GM21786 (cell line): Measurements from ENCODE around the gene BICD2.
A peak's percentile ranks its signal among the peaks of the same experiment; 100 is the strongest.

Experiments used
- ATAC-seq: cut with Tn5 transposase; IDR thresholded peaks from one replicate; pipeline ENCODE4 v1.9.1; 2021; ENCODE audit not compliant: unreplicated experiment

Gene BICD2

DNA sequence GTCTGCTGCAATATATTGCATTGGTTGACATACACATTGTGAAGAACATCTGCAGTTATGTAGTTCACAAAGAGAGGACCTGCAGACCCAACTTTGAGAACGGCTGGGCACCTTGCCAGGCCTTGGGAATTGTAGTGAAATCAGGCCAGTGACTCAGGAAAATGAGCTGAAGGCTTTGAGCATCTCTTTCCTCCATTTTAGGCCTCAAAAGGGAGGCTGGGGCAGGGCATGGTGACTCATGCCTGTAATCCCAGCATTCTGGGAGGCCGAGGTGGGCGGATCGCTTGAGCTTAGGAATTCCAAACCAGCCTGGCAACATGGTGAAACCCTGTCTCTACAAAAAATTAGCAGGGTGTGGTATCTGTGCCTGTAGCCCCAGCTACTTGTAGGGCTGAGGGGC lies 93.3 kb downstream of the BICD2 start:
- no peak for ATAC-seq

DNA sequence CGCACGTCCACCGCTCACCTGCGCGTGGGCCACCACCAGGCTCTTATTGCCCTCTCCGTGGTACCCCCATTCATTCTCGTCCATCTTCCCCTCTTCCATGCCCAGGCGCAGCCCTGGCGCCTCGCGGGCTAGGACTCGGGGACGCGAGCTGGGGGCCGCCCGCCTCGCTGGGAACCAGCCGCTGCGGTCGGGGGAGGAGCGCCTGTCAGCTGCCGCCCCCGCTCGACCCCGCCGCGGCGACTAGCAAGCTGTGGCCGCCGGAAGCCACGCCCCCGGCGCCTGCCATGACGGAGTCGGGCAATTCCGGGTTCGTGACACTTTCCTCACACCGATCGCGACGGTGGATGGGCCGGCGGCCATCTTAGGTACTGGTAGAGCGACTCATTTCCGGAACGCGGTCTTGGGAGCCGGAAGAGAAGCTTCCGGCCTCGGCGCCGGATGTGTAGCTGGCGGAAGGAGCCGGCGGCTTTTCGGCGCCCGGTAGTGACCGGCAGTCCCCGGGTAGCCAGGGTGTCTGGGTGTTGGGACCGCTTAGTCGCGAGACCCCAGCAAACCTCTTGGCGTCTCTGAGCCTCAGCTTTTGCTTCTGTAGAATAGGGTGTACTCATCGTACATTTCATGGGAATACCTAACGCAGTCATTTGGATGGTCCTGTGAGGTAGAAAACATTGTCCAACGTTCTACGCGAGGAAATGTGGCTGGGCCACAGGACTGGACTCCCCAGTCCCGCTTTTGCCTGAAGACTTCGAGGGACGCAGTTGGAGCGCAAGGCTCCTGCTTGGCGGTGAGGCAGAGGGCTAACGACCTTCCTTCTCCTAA lies 94.5 kb downstream of the BICD2 start, which contains the start of gene IPPK:
Gene IPPK (minus strand): TSS at position 242 of the 819 bp plus-strand sequence. CDS start 143 bp downstream, at position 99.
- ATAC-seq = peak; percentile 97

DNA sequence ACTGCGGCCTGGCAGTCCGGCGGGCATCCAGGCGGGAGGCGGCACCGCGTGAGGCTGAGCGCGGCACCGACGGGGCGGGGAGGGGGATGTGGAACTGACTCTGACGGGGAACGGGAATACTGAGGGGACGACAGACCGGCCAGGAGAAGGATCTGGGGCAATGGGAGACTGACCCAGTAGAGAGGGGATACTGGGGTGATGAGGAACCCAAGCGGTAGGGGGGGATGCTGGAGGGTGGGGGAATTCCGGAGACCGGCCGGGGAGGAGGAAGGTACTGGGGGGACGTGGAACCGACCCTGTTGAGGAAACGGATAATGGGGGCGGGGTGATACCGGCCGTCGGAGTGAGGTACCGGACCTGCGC lies 95.1 kb downstream of the BICD2 start:
- ATAC-seq = no peak

DNA sequence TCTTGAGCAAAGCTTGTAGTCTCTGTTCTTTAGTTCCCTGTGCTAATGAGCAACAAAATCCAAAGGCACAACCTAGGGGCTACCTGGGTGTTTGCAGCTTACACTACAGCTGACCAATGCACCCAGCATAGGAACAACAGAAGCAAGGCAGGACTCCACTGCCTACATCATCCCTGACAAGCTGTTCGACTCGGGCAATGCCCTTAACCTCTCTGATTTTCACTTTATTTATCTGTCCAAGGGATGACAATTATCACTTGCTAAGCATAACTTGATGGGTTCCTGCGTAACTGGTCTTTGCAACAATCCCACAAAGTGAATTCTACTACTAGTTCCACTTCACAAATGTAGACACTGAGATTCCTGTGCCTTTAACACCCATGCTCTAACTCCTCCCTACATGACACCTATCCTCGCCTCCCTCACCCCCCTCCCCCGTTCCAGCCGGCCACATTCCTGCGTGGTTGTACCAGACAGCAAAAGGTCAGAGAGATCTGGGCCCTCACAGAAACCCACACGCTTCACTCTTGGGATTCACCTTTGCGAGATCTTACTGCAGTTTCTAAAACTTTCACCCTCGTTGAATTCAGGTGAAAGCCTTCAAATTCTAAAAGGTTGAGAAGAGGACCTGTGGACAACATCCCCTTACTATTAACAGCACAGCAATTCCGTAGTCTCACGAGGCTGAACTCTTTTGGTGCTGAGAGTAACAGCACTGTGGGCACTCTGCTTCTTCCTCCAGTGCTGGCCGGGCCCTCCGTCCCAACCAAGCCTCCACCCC lies 95.7 kb downstream of the BICD2 start:
- ATAC-seq = no peak

DNA sequence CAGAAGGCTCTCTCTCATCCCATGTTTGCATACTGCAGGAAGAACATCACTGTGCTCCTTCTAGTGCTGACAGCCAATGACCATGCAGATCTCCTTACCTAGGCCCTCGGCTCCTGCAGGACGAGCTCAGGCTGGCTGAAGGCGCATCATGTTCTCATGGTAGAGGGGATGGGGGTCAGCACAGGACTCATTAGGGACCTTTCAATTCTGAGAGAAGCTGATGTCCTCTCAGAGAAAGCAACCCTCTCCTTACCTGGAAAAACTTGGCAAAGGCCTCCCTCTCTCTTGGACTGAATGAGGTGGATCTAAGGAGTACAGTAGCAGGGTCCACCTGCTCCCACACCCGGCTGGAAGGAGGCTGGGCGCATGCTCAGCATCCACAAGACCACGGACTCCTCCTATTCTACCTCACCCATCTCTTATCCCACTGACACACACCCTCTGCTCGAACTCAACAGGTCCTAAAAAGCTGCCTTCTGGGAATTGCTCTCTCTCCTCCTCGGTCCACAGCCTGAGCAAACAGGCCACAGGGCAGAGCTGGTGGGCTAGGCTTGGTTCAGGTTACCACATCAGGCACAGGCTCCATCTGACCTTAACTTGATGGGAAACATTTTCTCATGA lies 97.6 kb downstream of the BICD2 start:
- no peak for ATAC-seq

DNA sequence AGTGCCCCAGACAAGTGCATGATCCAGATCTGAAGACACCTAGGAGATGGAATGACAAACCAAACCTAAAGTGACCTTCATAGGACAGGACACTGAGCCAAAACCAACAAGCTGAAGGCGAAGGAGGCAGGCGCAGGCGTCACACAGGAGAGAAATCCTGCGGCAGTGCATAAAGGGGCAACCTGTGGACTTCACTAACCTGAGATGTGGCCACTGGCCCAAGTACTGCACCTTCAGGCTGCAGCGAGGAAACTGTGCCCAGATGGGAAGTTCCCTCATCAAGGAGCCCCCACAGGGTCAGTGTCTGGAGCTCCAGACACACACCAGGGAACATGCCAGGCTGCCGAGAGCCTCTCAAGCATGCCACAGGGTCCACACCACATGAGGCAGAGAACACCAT lies 98.4 kb downstream of the BICD2 start:
- no peak for ATAC-seq

DNA sequence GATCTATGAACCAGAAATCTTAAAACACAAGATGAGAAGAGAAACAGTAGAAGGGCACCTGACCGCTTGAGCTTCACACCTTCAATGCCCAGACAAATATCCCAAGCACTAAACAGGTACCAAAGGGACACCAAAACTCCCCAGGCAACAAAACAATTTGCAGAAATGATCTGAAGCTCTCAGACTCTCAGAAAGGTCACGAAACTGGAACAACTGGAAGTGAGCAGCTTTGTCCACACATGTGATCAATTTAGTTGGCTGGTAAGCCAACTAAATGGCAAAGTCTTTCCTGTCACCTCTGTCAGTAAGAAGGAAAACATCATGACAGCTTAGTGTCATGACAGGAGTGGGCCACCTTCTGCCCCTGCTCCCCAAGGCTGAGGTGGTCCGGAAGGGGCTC lies 98.8 kb downstream of the BICD2 start:
- ATAC-seq = no peak

DNA sequence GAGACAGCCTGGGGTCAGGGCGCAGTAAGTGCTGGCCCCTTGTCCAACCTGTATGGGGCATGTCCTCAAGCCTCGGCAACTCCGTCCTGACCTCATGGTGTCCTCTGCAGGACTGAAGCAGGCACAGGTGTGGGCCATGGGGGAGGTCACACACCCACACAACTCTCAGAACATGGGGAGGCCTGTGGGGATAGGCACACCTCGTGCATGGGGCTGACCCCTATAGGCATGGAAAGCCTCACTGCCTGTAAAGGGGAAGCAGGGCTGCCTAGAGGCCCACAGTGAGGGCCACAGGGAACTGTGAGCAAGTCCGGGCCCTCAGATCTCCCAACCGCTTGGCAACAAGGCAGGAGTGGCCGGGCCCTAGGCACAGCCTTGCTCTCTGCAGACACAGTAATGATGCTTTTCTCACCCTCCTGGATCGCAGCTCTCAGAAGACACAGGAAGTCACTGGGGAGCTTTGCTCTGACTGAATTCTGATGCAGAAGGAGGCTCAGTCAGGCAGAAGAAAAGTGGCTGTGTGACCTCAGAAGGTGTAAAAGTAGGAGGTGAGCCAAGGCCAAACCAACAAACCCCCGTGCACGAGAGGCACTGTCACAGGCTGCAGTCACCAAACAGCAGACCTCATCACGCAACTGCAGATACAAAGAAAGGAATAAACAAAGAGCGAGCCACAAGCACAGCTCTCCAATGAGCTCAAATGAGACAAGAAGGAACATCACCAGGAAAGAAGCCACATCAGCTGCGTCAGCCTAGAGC lies 100.1 kb downstream of the BICD2 start:
- peak; percentile 40 for ATAC-seq

DNA sequence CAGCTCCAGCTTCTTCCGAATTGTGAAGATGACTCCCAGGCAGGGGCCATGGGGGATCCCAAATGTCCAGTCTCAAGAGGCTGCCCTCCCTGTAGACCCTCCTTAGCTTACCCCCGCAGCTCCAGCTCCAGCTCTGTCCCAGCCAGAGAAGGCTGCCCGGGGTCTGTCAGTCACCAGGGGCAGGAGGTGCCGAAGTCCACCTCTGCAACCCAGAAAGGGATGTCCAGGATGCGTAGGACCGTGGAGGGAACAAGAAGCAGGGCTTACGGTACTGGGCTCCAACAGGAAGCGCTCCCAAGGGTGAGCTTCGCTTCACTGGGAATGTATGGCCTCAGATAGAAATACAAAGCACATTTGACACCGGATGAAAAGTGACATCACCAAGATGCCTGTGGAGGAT lies 100.7 kb downstream of the BICD2 start:
- no peak for ATAC-seq

DNA sequence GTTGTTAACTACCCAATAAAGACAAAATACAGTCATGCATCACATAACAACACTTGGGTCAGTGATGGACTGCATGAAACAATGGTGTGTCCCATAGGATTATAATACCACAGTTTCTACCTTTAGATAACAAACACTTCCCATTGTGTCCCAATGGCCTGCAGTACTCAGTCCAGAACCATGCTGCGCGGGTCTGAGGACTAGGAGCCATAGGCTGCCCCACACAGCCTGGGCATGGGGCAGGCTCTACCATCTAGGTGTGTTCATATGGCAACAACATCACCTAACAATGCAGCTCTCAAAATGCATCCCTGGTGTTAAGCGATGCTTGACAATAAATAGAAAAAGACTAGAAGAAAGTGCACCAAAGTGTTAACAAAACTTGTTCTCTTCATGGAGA lies 101.5 kb downstream of the BICD2 start:
- no peak for ATAC-seq

DNA sequence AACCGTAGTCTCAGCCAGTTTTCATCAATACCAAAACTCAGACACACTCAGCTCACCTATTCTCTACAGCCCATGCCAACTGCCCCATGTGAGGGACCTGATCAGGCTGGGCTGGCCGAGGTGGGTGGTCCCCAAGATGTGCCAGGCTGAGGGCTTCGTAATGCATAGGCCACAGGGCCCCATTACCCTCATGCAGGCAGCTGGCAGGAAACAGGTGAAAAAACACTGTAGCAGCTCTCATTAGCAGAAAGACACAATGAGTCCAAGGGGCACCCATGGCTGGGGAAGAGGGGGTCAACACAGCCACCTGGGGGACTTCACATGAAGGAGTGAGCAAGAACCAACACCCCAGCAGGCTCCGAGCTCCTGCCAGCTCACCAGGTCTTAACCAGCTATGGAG lies 102.9 kb downstream of the BICD2 start:
- no peak for ATAC-seq
